ENCODE results near the gene PHF12.

PHF12 gene

GRCh38 chr17:28887871-28888471, 63.3 kb downstream of the PHF12 start:
- ATAC-seq (ENCODE audit: insufficient read depth, low read depth) = no peak

GRCh38 chr17:28885951-28886350, 65.4 kb downstream of the PHF12 start:
- Histone ChIP-seq H3K27ac (ENCODE audit: low read length) (no peak overlapping the region), H3K9ac (ENCODE audit: low read depth, low read length) (no peak overlapping the region), H3K79me2 (ENCODE audit: insufficient read depth, low read length) (no peaks in the 10 kb centered on the region), H3K27me3 (ENCODE audit: insufficient read depth, low read length, poor library complexity) (no peaks in the 10 kb centered on the region), H4K20me1 (ENCODE audit: insufficient read depth, low read length) (no peaks in the 10 kb centered on the region), H3K36me3 (ENCODE audit: insufficient read depth, low read length) (peaks cover 13% of the 10 kb centered on the region), H3K9me3 (ENCODE audit: insufficient read depth, low read length, severe bottlenecking) (no peaks in the 10 kb centered on the region), H2AFZ (ENCODE audit: low read depth, low read length) (no peak overlapping the region), H3K4me3 (ENCODE audit: low read depth in 1 of 2, low read length in 2 of 2) (no peak overlapping the region), H3K4me2 (ENCODE audit: insufficient read depth, low read length) (no peak overlapping the region), H3K4me1 (ENCODE audit: insufficient read depth, low read length) (no peaks in the 10 kb centered on the region)
- DNase-seq = no peak
- no peak for ATAC-seq (ENCODE audit: insufficient read depth, low read depth)
- TF ChIP-seq CTCF (IDR thresholded peaks at IDR 0.05; ENCODE audit: borderline replicate concordance, extremely low read depth, low read length, poor library complexity, severe bottlenecking) (no peak), EZH2 (IDR thresholded peaks at IDR 0.05; ENCODE audit: borderline replicate concordance, low read depth, low read length, severe bottlenecking) (no peak)

More at GRCh38 chr17:28887871-28888471, 63.3 kb downstream of the PHF12 start:
- H3K79me2 ChIP-seq (ENCODE audit: insufficient read depth, low read length) = no peaks in the 10 kb centered on the region
- no peaks in the 10 kb centered on the region for H3K9me3 ChIP-seq (ENCODE audit: insufficient read depth, low read length, severe bottlenecking)
- H3K27me3 ChIP-seq (ENCODE audit: insufficient read depth, low read length, poor library complexity) = no peaks in the 10 kb centered on the region
- H3K4me3 ChIP-seq (ENCODE audit: low read depth in 1 of 2, low read length in 2 of 2) = no peak overlapping the region
- no peak overlapping the region for H3K4me2 ChIP-seq (ENCODE audit: insufficient read depth, low read length)
- no peak overlapping the region for H3K27ac ChIP-seq (ENCODE audit: low read length)
- H3K9ac ChIP-seq (ENCODE audit: low read depth, low read length) = no peak overlapping the region
- no peaks in the 10 kb centered on the region for H4K20me1 ChIP-seq (ENCODE audit: insufficient read depth, low read length)
- H3K36me3 ChIP-seq (ENCODE audit: insufficient read depth, low read length) = no peaks in the 10 kb centered on the region
- TF ChIP-seq CTCF (IDR thresholded peaks at IDR 0.05; ENCODE audit: borderline replicate concordance, extremely low read depth, low read length, poor library complexity, severe bottlenecking) (no peak), EZH2 (IDR thresholded peaks at IDR 0.05; ENCODE audit: borderline replicate concordance, low read depth, low read length, severe bottlenecking) (no peak)
- no peak overlapping the region for H2AFZ ChIP-seq (ENCODE audit: low read depth, low read length)
- H3K4me1 ChIP-seq (ENCODE audit: insufficient read depth, low read length) = peaks cover 5% of the 10 kb centered on the region
- DNase-seq = no peak

GRCh38 chr17:28885363-28885762, 66.0 kb downstream of the PHF12 start:
- Histone ChIP-seq H2AFZ (ENCODE audit: low read depth, low read length) (no peak overlapping the region), H3K9me3 (ENCODE audit: insufficient read depth, low read length, severe bottlenecking) (no peaks in the 10 kb centered on the region), H4K20me1 (ENCODE audit: insufficient read depth, low read length) (no peaks in the 10 kb centered on the region), H3K36me3 (ENCODE audit: insufficient read depth, low read length) (peaks cover 19% of the 10 kb centered on the region), H3K9ac (ENCODE audit: low read depth, low read length) (no peak overlapping the region), H3K27me3 (ENCODE audit: insufficient read depth, low read length, poor library complexity) (no peaks in the 10 kb centered on the region), H3K4me2 (ENCODE audit: insufficient read depth, low read length) (no peak overlapping the region), H3K4me3 (ENCODE audit: low read depth in 1 of 2, low read length in 2 of 2) (no peak overlapping the region), H3K4me1 (ENCODE audit: insufficient read depth, low read length) (no peaks in the 10 kb centered on the region), H3K27ac (ENCODE audit: low read length) (no peak overlapping the region), H3K79me2 (ENCODE audit: insufficient read depth, low read length) (no peaks in the 10 kb centered on the region)
- ATAC-seq (ENCODE audit: insufficient read depth, low read depth) (no peak), DNase-seq (no peak)
- TF ChIP-seq EZH2 (IDR thresholded peaks at IDR 0.05; ENCODE audit: borderline replicate concordance, low read depth, low read length, severe bottlenecking) (no peak), CTCF (IDR thresholded peaks at IDR 0.05; ENCODE audit: borderline replicate concordance, extremely low read depth, low read length, poor library complexity, severe bottlenecking) (no peak)

Measured in DND-41 (cell line).